Small intestine (tissue), 7 donors: ENCODE results near the gene FLOT2. TPM values are rescaled to one million over a fixed set of nuclear protein-coding genes. Genes with fewer than 3 reads are reported as not detected.

ENCODE experiments used
- DNase-seq, 2 donors: peaks; one replicate each; pipeline versions ENCODE4 v3.0.0 to v3.0.0-alpha.2; 2013
- FAIRE-seq: peaks from 2 replicates; lab custom pipeline; 2012; peaks lifted over from hg19 to GRCh38; lab: Jason Lieb, UNC
- H3K27ac ChIP-seq, 3 donors: one replicate each; pipeline ENCODE4 v1.5.1; 2013; ENCODE audit warnings: low read length in 2 of 3, mild to moderate bottlenecking in 2 of 3, control low read depth in 1 of 3, inconsistent platforms in 1 of 3, low read depth in 1 of 3, moderate library complexity in 1 of 3
- H3K27me3 ChIP-seq, 3 donors: one replicate each; pipeline ENCODE4 v1.6.1; 2013; ENCODE audit warnings: low read length in 3 of 3, inconsistent platforms in 1 of 3; ENCODE audit not compliant: control insufficient read depth in 3 of 3, insufficient read depth in 3 of 3
- H3K36me3 ChIP-seq, 3 donors: one replicate each; pipeline ENCODE4 v1.6.1; 2013; ENCODE audit warnings: low read length in 3 of 3, inconsistent platforms in 1 of 3, low read depth in 1 of 3, mild to moderate bottlenecking in 1 of 3, moderate library complexity in 1 of 3; ENCODE audit not compliant: control insufficient read depth in 3 of 3, insufficient read depth in 2 of 3
- H3K4me1 ChIP-seq, 3 donors: one replicate each; pipeline ENCODE4 v1.6.1; 2013; ENCODE audit warnings: low read length in 2 of 3, inconsistent platforms in 1 of 3, low read depth in 1 of 3, mild to moderate bottlenecking in 1 of 3, moderate library complexity in 1 of 3; ENCODE audit not compliant: control insufficient read depth in 3 of 3, insufficient read depth in 2 of 3
- H3K4me3 ChIP-seq, 3 donors: one replicate each; pipeline ENCODE4 v1.5.1; 2013; ENCODE audit warnings: low read length in 3 of 3, control low read depth in 1 of 3, inconsistent platforms in 1 of 3, low read depth in 1 of 3, mild to moderate bottlenecking in 1 of 3, moderate library complexity in 1 of 3
- H3K9me3 ChIP-seq, 2 donors: one replicate each; pipeline ENCODE4 v1.6.1; 2013; ENCODE audit warnings: low read depth in 1 of 2, low read length in 1 of 2; ENCODE audit not compliant: control insufficient read depth in 2 of 2, insufficient read depth in 1 of 2
- WGBS, 3 donors: extraction: QIAGEN DNeasy Blood & Tissue Kit; methylation state at CpG; one replicate each; pipeline ENCODE4 v1.1.7; 2013; 5-methylcytosine and 5-hydroxymethylcytosine counted together
- polyA plus RNA-seq, 4 donors: library from polyadenylated mRNA; stranded (reverse) in 3 of 4; unstranded in 1 of 4; fragments of 200-250 nt in 3 of 4; fragments of 120-200 nt in 1 of 4; gene quantifications; one replicate each; pipeline versions ENCODE4 v1.2.1 to v1.2.3, GENCODE V29; 2013
- donor health status: healthy with polysubstance abuse.
- donor health status: control.
- donor health status: control.
- donor health status: Bipolar disorder and iron deficiency.
- donor health status: healthy.

FLOT2 gene
- polyA plus RNA-seq, 4 donors: 19.9 to 73.8 (median 36.8) TPM

DNA sequence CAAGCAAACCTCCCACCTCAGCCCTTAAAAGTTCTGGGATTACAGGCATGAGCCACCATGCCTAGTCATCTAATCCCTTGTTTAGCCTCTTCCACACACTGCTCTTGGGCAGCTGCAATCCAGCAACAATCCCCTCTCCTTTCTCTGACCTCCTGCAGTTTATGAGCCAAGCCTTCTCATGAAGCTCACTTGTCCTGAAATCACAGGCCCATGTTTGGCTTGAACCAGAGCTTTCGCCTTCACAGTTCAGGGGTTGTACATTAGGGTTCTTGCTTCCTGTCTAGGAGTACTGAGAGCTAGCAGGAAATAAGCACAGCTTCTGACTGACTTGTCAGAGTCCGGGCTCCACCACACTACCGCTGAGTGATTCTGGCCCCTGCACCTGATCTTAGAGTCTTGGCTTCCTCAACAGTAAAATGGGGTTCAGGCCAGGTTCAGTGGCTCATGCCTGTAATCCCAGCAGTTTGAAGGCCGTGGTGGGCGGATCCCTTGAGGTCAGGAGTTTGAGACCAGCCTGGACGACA lies 26.4 kb downstream of the FLOT2 start:
- Histone ChIP-seq H3K27me3 (no peaks in the 10 kb centered on the region), H3K4me3 (no peak overlapping the region), H3K4me1 (peaks cover 0 to 12% (median 0%) of the 10 kb centered on the region in 3 donors), H3K27ac (peak overlapping the region in 1 of 3 donors; percentile 28), H3K9me3 (no peaks in the 10 kb centered on the region), H3K36me3 (no peaks in the 10 kb centered on the region)
- WGBS, 3 donors: 56 to 62% (median 60%) methylated on average over 6 of the region's 6 CpGs
- FAIRE-seq: no peak
- peak in 1 of 2 donors; percentile 30 for DNase-seq

- 92 to 98% (median 95%) methylated on average over 7 of the region's 7 CpGs for whole genome bisulfite sequencing, 3 donors
- H3K4me3 ChIP-seq: no peak overlapping the region
- peaks cover 0 to 35% (median 7%) of the 10 kb centered on the region in 3 donors for H3K4me1 ChIP-seq
- no peak overlapping the region for H3K27ac ChIP-seq
- DNase-seq (no peak), FAIRE-seq (no peak)
- no peaks in the 10 kb centered on the region for H3K27me3 ChIP-seq
- H3K36me3 ChIP-seq: no peaks in the 10 kb centered on the region
- no peaks in the 10 kb centered on the region for H3K9me3 ChIP-seq
Observed at GRCh38 chr17:28867276-28867675, 30.3 kb downstream of the FLOT2 start.

GRCh38 chr17:28865946-28866752 lies 31.4 kb downstream of the FLOT2 start:
- Histone ChIP-seq H3K36me3 (peaks cover 0 to 5% (median 0%) of the 10 kb centered on the region in 3 donors), H3K4me3 (no peak overlapping the region), H3K27ac (peak overlapping the region; percentile 77 to 97 (median 91)), H3K9me3 (no peaks in the 10 kb centered on the region), H3K4me1 (peaks cover 0 to 43% (median 8%) of the 10 kb centered on the region in 3 donors), H3K27me3 (no peaks in the 10 kb centered on the region)
- DNase-seq: peak in 1 of 2 donors; percentile 35
- no peak for FAIRE-seq
- WGBS, 3 donors: 76 to 86% (median 86%) methylated on average over 13 of the region's 13 CpGs

GRCh38 chr17:28864991-28865849 lies 32.3 kb downstream of the FLOT2 start:
- DNase-seq: peak; percentile 93 to 98
- Histone ChIP-seq H3K27ac (peak overlapping the region; percentile 77 to 97 (median 91)), H3K27me3 (no peaks in the 10 kb centered on the region), H3K36me3 (peaks cover 0 to 13% (median 0%) of the 10 kb centered on the region in 3 donors), H3K4me1 (peaks cover 0 to 46% (median 8%) of the 10 kb centered on the region in 3 donors), H3K4me3 (no peak overlapping the region), H3K9me3 (no peaks in the 10 kb centered on the region)
- 16 to 64% (median 47%) methylated on average over 11 of the region's 11 CpGs for WGBS, 3 donors
- FAIRE-seq: no peak

DNA sequence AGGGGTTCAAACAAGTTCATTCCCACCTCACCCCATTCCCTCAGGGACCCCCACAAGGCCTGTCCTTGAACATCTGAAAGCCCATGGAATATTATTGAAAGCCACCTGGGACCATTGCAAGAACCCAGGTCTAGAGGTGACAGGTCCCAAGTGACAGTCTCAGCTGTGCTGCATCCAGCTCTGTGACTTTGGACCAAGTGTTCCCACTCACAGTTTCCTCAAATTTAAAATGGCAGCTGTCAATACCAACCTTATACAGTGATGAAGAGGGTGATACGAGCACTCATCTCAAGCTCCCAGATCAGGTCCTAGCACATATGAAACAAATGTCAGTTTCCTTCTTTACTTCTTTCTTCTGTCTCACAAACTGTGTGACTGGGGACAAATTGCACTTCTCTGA lies 33.6 kb downstream of the FLOT2 start:
- 98 to 100% (median 100%) methylated on average over 1 of the region's 1 CpG for WGBS, 3 donors
- DNase-seq (no peak), FAIRE-seq (no peak)
- Histone ChIP-seq H3K9me3 (no peaks in the 10 kb centered on the region), H3K4me1 (peaks cover 0 to 46% (median 8%) of the 10 kb centered on the region in 3 donors), H3K27me3 (no peaks in the 10 kb centered on the region), H3K27ac (peak overlapping the region in 1 of 3 donors; percentile 91), H3K4me3 (no peak overlapping the region), H3K36me3 (peaks cover 0 to 23% (median 1%) of the 10 kb centered on the region in 3 donors)

DNA sequence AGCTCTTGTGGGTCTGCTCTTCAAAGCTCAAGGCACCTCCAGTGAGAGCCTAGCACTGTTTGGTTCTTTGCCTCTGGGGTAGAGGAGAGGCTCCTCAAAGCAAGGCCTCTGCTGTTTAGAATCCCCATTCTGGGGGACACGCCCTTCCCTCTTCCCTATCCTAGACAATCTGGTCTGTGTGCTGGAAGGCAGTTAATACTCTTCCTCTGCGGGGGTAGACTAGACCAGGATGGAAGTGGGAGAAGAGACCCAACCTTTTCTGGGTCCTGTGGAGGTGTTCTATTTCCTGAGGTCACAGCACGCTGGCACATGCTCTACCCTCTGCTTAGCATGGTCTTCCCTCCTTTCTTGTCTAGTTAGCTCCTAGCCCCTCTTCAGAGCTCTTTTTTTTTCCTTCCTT lies 35.0 kb downstream of the FLOT2 start:
- no peak for DNase-seq
- Histone ChIP-seq H3K4me1 (peaks cover 0 to 46% (median 8%) of the 10 kb centered on the region in 3 donors), H3K27ac (peak overlapping the region; percentile 8 to 67 (median 65)), H3K36me3 (peaks cover 8 to 37% (median 14%) of the 10 kb centered on the region in 3 donors), H3K27me3 (no peaks in the 10 kb centered on the region), H3K4me3 (no peak overlapping the region), H3K9me3 (no peaks in the 10 kb centered on the region)
- no peak for FAIRE-seq
- 90 to 96% (median 92%) methylated on average over 3 of the region's 3 CpGs for WGBS, 3 donors

GRCh38 chr17:28861393-28862203 lies 35.9 kb downstream of the FLOT2 start:
- Histone ChIP-seq H3K9me3 (no peaks in the 10 kb centered on the region), H3K4me3 (peak overlapping the region in 2 of 3 donors; percentile 26 to 43), H3K27ac (peak overlapping the region in 2 of 3 donors; percentile 65 to 67), H3K36me3 (peaks cover 8 to 38% (median 14%) of the 10 kb centered on the region in 3 donors), H3K4me1 (peaks cover 0 to 46% (median 8%) of the 10 kb centered on the region in 3 donors), H3K27me3 (no peaks in the 10 kb centered on the region)
- 59 to 76% (median 65%) methylated on average over 8 of the region's 8 CpGs for WGBS, 3 donors
- DNase-seq (peak; percentile 52 to 85), FAIRE-seq (no peak)
